Thymus (tissue), 11 donors: Measurements from ENCODE around the gene HMGCS2. TPM values are rescaled to one million over a fixed set of nuclear protein-coding genes. Genes with fewer than 3 reads are reported as not detected.

ENCODE experiments used
- DNase-seq, 9 donors: peaks; one replicate each; pipeline ENCODE4 v3.0.0-alpha.2; 2013; ENCODE audit warnings: low spot score in 9 of 9, low read depth in 6 of 9, missing footprints in 1 of 9
- H3K27ac ChIP-seq, 2 donors: one replicate each; pipeline ENCODE4 v1.5.1; 2013; ENCODE audit warnings: control low read depth in 1 of 2, low read depth in 1 of 2, low read length in 1 of 2, mild to moderate bottlenecking in 1 of 2, moderate library complexity in 1 of 2
- H3K27me3 ChIP-seq, 2 donors: one replicate each; pipeline ENCODE4 v1.5.1; 2013; ENCODE audit warnings: low read length in 1 of 2; ENCODE audit not compliant: control insufficient read depth in 2 of 2, insufficient read depth in 1 of 2
- H3K36me3 ChIP-seq, 2 donors: one replicate each; pipeline ENCODE4 v1.5.1; 2013; ENCODE audit warnings: low read length in 1 of 2, mild to moderate bottlenecking in 1 of 2, moderate library complexity in 1 of 2; ENCODE audit not compliant: control insufficient read depth in 2 of 2, insufficient read depth in 2 of 2
- H3K4me1 ChIP-seq, 2 donors: one replicate each; pipeline ENCODE4 v1.5.1; 2013; ENCODE audit warnings: low read length in 2 of 2; ENCODE audit not compliant: control insufficient read depth in 2 of 2, insufficient read depth in 2 of 2
- H3K4me3 ChIP-seq, 2 donors: one replicate each; pipeline ENCODE4 v1.5.1; 2013; ENCODE audit warnings: low read length in 2 of 2, control low read depth in 1 of 2, mild to moderate bottlenecking in 1 of 2
- H3K9me3 ChIP-seq, 2 donors: one replicate each; pipeline ENCODE4 v1.5.1; 2013; ENCODE audit warnings: low read length in 1 of 2, mild to moderate bottlenecking in 1 of 2; ENCODE audit not compliant: control insufficient read depth in 2 of 2, insufficient read depth in 1 of 2
- WGBS: extraction: QIAGEN DNeasy Blood & Tissue Kit; methylation state at CpG from one replicate; pipeline ENCODE4 v1.1.7; 2013; 5-methylcytosine and 5-hydroxymethylcytosine counted together
- polyA plus RNA-seq: library from polyadenylated mRNA; stranded (reverse); fragments of 200-250 nt; gene quantifications from one replicate; pipeline ENCODE4 v1.2.3, GENCODE V29; 2013
- total RNA-seq: library from RNA; stranded (reverse); fragments of 120-200 nt; gene quantifications from one replicate; pipeline ENCODE4 v1.2.4, GENCODE V29; 2013
- donor health status: healthy.

HMGCS2 gene
- total and polyA plus RNA-seq, 2 donors = 1.5 to 3.9 TPM

DNA sequence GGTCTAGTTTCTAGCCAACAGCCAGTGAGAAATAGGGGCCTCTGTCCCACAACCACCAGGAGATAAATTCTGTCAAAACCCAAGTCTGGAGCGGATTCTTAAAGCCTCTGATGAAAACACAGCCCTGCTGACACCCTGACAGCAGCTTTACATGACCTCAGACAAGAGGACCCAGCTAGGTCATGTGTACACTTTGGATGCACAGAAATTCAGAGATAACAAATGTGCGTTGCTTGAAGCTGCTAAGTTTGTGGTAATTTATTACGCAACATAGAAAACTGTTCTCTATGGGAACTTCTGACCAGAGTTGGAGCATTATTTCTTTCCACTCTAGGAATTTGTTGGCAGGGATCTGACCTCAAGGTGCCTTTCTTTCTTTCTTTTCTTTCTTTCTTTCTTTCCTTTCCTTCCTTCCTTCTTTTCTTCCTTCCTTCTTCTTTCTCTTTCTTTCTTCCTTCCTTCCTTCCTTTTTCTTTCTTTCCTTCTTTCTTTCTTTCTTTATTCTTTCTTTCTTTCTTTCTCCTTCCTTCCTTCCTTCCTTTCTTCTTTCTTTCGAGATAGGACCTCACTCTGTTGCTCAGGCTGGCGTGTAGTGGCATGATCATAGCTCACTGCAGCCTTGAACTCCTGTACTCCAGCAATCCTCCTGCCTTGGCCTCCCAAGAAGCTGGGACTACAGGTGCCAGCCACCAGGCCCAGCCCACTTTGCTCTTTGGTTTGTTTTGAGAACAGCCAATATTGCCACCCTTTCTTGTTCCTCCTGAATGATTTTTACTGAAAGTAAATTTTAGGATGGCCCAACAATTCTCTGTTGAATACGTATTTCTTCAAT is 14.9 kb upstream of the HMGCS2 start:
- DNase-seq = no peak
- Histone ChIP-seq H3K27ac (peak overlapping the region in 1 of 2 donors; percentile 10), H3K36me3 (no peaks in the 10 kb centered on the region), H3K27me3 (no peaks in the 10 kb centered on the region), H3K4me1 (no peaks in the 10 kb centered on the region), H3K9me3 (no peaks in the 10 kb centered on the region), H3K4me3 (no peak overlapping the region)
- 87% methylated on average over 6 of the region's 6 CpGs for WGBS

DNA sequence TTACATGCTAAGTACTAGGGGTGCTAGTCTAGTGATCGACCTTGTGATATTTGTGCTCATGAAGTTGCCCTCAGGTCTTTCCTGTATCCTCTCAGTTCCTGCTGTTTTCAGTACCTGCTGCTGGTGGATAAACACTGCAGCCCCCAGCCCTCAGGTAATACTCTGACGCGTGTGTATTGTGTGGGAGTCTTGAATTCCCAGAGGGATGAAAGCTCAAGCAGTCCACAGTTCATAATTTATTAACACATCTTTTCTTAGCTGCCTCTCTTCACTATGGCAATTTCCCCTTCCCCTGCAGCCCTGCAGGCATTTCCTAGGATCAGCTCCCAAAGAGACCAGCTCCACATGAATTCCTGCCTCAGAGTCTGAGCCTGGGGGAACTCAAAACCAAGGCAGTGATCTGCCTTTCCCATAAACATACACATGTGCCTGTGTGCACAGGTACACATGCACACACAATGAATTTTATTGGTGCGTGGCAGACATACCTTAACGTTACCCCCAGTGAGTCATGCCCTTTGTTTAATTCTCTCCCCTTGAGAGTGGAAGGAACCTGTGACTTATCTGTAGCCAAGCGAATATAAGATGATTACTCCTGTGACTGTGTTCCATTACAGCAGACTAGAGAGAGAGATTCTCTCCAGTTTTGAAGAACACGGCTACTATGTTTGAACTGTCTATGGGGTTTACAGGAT is 14.1 kb upstream of the HMGCS2 start:
- DNase-seq = no peak
- H3K4me1 ChIP-seq = no peaks in the 10 kb centered on the region
- H3K27me3 ChIP-seq = no peaks in the 10 kb centered on the region
- H3K27ac ChIP-seq = peak overlapping the region in 1 of 2 donors; percentile 10
- no peaks in the 10 kb centered on the region for H3K36me3 ChIP-seq
- no peaks in the 10 kb centered on the region for H3K9me3 ChIP-seq
- 82% methylated on average over 7 of the region's 7 CpGs for WGBS
- H3K4me3 ChIP-seq = no peak overlapping the region

DNA sequence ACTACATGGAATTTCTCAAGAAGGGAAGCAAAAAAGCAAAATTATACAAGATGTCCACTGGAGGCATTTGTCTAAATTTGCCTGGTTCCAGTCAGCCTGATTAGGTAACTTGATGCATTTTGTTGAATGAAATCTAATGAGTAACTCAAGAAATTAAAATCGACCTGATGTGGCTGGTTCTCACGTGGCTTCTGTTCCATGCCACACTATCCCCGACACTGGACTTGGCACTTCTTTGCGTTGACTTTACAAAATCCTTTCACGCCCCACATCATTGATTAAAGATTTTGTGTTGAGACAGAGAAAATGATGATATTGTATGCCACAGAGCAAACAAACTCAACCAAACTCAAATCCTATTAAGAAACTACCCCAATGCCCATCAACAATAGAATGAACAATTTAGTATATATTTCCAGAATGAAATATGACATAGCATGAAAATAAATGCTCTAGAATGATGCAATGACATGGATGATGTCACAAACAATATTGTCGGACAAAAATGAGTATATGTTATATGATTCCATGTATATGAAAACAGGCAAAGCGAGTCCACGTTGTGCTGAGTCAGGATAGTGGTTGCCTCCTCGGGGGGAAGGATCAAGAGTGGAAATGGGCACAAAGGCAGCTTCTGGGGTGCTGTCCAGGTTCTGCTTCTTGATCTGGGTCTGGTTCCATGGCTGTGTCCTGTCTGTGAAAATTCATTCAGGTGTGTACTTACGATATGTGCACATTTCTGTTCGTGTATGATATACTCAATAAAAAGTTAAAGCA is 12.9 kb upstream of the HMGCS2 start:
- no peaks in the 10 kb centered on the region for H3K9me3 ChIP-seq
- no peaks in the 10 kb centered on the region for H3K4me1 ChIP-seq
- H3K27me3 ChIP-seq = no peaks in the 10 kb centered on the region
- no peak for DNase-seq
- no peaks in the 10 kb centered on the region for H3K36me3 ChIP-seq
- WGBS = 93% methylated on average over 11 of the region's 11 CpGs
- no peak overlapping the region for H3K4me3 ChIP-seq
- no peak overlapping the region for H3K27ac ChIP-seq

DNA sequence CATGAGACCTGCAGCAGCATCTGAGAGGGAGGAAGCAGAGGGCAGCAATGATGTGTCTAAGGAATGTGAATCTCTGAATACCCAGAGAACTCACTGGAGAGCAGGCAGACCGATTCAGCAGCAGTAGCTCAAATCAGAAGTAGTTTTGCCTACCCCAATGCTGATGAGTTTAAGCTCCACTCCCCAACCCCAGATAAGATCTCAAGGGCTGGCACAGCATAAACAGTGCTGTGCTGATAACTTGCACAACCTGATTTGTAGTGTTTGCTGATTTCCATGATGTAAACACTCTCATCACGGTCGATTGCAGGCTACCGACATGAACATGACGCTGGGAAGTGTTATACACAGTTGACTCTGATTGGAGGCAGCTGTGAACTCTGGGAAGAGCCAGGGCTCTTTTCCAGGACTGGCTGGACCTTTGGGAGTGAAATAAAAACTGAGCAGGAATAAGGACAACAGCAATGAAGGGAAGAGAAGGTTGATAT is 11.2 kb upstream of the HMGCS2 start:
- H3K27me3 ChIP-seq = no peaks in the 10 kb centered on the region
- H3K27ac ChIP-seq = no peak overlapping the region
- H3K36me3 ChIP-seq = no peaks in the 10 kb centered on the region
- H3K4me3 ChIP-seq = no peak overlapping the region
- no peaks in the 10 kb centered on the region for H3K4me1 ChIP-seq
- DNase-seq = no peak
- WGBS = 77% methylated on average over 5 of the region's 5 CpGs
- no peaks in the 10 kb centered on the region for H3K9me3 ChIP-seq

DNA sequence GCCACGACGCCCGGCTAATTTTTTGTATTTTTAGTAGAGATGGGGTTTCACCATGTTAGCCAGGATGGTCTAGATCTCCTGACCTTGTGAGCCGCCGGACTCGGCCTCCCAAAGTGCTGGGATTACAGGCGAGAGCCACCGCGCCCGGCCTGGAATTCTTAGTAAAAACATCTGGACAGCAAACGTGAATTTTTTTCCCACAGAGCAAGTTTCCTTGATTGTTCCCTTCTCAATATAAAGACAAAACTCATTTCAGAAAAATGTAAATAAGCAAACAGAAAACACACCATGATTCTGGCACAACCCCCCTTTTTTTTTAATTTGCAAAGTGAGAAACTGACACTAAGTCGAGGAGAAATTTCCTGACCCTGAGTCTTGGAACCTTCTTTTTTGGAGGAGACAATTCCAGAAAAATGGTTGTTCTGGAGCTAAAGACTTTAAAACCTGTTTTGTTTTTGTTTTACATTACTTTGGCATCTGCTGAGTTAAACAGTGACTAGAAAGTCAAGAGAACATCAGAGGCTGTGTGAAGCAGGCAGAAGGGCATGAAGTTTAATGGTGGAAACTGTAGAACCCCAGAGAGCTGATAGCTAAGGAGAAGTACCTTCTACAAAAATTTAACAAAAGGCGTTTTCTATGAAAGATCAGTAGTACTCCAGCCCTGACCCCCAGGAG is 10.3 kb upstream of the HMGCS2 start:
- no peak overlapping the region for H3K4me3 ChIP-seq
- no peak for DNase-seq
- WGBS = 98% methylated on average over 13 of the region's 13 CpGs
- H3K27ac ChIP-seq = no peak overlapping the region
- H3K36me3 ChIP-seq = no peaks in the 10 kb centered on the region
- no peaks in the 10 kb centered on the region for H3K4me1 ChIP-seq
- H3K27me3 ChIP-seq = no peaks in the 10 kb centered on the region
- no peaks in the 10 kb centered on the region for H3K9me3 ChIP-seq

DNA sequence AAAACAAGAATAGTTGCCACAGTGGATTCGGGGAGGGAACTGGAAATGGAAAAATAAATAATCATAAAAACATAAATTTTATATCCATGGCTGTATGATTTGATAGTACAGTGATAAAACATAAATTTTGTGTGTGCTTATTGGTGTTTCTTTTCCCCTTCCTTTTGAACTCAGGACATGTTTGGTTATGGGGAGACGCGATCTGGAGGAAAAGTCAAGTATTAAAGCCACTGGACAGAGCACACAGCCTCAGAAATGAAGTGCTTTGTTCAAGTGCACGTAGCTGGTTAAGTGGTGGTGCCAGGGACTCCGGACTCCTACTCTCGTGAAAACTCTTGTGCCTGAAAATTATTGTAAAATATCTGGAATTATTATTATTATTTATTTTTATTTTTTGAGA is 9.7 kb upstream of the HMGCS2 start:
- no peak for DNase-seq
- 97% methylated on average over 6 of the region's 6 CpGs for WGBS
- no peaks in the 10 kb centered on the region for H3K27me3 ChIP-seq
- H3K36me3 ChIP-seq = no peaks in the 10 kb centered on the region
- no peaks in the 10 kb centered on the region for H3K9me3 ChIP-seq
- H3K4me1 ChIP-seq = no peaks in the 10 kb centered on the region
- H3K27ac ChIP-seq = no peak overlapping the region
- no peak overlapping the region for H3K4me3 ChIP-seq

DNA sequence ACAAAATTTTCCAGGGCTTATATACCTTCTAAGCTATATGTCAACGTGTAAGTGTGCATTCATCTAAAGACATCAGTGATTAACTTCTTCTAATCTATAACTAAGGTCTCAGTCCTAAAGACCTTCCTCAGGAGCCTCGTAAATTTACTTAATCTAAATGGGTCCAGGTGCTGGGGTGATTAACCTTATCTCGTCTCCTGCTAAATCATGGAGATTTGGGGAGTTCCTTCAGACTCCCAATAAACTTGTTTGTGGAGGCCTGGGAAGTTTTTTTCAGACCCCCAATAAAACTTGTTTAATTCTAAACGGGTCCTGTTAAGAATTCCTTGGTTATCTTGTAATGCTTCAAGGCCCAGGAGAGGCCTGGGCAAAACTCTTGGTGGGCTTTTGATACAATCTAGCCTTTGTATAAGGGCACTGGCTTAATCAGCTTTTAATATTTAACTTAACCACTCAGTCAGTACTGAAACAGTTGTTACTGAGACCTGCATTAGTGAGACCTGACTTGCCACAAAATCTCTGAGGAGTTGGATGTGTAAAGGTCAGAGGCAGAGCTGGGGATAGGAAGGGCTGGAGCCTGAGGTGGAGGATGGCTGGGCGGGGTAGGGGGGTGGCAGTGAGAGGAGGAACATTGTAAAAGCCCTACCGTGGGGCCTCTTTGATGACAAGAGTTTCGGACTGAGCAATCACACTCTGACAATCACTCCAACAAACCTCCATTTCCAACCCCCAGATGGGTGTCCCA is 6.2 kb upstream of the HMGCS2 start:
- Histone ChIP-seq H3K4me3 (no peak overlapping the region), H3K4me1 (no peaks in the 10 kb centered on the region), H3K27ac (no peak overlapping the region), H3K27me3 (no peaks in the 10 kb centered on the region), H3K36me3 (no peaks in the 10 kb centered on the region), H3K9me3 (no peaks in the 10 kb centered on the region)
- 93% methylated on average over 7 of the region's 7 CpGs for WGBS
- DNase-seq = no peak

DNA sequence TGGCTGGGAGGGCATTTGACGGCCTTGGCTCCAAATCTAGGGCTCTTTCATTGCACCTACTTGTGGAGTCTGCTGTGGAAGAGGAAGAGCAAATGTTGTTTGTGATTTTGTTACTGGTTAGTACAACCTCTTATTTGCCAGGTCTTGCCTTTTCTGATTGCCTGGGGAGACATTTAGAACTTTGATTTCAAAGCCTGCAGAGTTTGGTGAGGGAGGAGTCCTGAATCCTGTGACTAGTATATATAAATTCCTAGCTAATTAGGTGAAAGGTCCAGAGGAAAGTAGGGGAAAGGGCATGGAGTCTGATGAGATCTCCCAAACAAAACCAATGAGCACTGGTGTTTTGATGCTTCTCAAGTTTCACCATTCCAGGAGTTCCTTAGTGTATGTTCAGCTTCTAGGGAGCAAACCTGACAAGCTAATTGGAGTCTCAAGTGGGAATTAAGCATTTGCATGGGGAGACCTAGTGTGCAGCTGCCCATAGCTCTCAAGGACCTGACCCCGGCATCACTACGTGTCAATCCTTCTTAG is 5.1 kb upstream of the HMGCS2 start:
- Histone ChIP-seq H3K27ac (no peak overlapping the region), H3K9me3 (no peaks in the 10 kb centered on the region), H3K4me1 (no peaks in the 10 kb centered on the region), H3K36me3 (no peaks in the 10 kb centered on the region), H3K27me3 (no peaks in the 10 kb centered on the region), H3K4me3 (no peak overlapping the region)
- no peak for DNase-seq
- WGBS = 98% methylated on average over 3 of the region's 3 CpGs
